ENCODE results near the gene CHST5. TPM values are rescaled to one million over a fixed set of nuclear protein-coding genes. Genes with fewer than 3 reads are reported as not detected.

The CHST5 gene
- total RNA-seq, 1 donor from 2014 or later, result 0.05 TPM

Other genes with a start within 250 kb of the CHST5 start
- gene CFDP1, start 102.6 kb downstream of the CHST5 start, total RNA-seq, result 39.6 and 96.2 TPM in 2 replicates
- gene TMEM170A, start 71.4 kb downstream of the CHST5 start, total RNA-seq, result 28.8 and 30.9 TPM in 2 replicates
- 1.1 and 1.4 TPM in 2 replicates for gene CHST6, start 40.7 kb downstream of the CHST5 start, total RNA-seq
- gene TMEM231, start 20.1 kb upstream of the CHST5 start, total RNA-seq, result 9.7 and 18.3 TPM in 2 replicates
- gene GABARAPL2, start 30.3 kb upstream of the CHST5 start, total RNA-seq, result 42.9 and 101 TPM in 2 replicates
- 67.9 and 97.7 TPM in 2 replicates for gene ADAT1, start 87.2 kb upstream of the CHST5 start, total RNA-seq
- gene KARS1, start 111.6 kb upstream of the CHST5 start, total RNA-seq, result 144 and 236 TPM in 2 replicates
- 31.8 and 35.7 TPM in 2 replicates for gene TERF2IP, start 111.7 kb upstream of the CHST5 start, total RNA-seq
- not detected in 2 replicates for gene CPHXL2, start 140.9 kb upstream of the CHST5 start, total RNA-seq
- not detected in 2 replicates for gene DUXB, start 165.4 kb upstream of the CHST5 start, total RNA-seq
- gene CPHXL, start 190.4 kb upstream of the CHST5 start, total RNA-seq, result not detected in 2 replicates